Neuronal stem cell (in vitro differentiated cells): Measurements from ENCODE around the gene TFAM.
A peak's percentile ranks its signal among the peaks of the same experiment; 100 is the strongest.

Source experiments
- DNase-seq: peaks from one replicate; pipeline ENCODE4 v3.0.0-alpha.2; 2013; ENCODE audit warnings: low spot score
- H2AFZ ChIP-seq: one replicate; pipeline ENCODE4 v1.6.1; 2013; ENCODE audit warnings: mild to moderate bottlenecking, low read length, inconsistent platforms
- H2AK5ac ChIP-seq: 2 replicates; pipeline ENCODE4 v1.6.1; 2013; ENCODE audit warnings: low read depth, mild to moderate bottlenecking, inconsistent platforms, low read length, moderate library complexity, mixed read lengths
- H2BK120ac ChIP-seq: 2 replicates; pipeline ENCODE4 v1.6.1; 2013; ENCODE audit warnings: low read depth, mild to moderate bottlenecking, inconsistent platforms, low read length, moderate library complexity, mixed read lengths
- H2BK12ac ChIP-seq: one replicate; pipeline ENCODE4 v1.6.1; 2013; ENCODE audit warnings: low read length, inconsistent platforms
- H2BK15ac ChIP-seq: 2 replicates; pipeline ENCODE4 v1.6.1; 2013; ENCODE audit warnings: mild to moderate bottlenecking, low read length, inconsistent platforms, mixed read lengths
- H2BK5ac ChIP-seq: one replicate; pipeline ENCODE4 v1.6.1; 2013; ENCODE audit warnings: inconsistent platforms, mild to moderate bottlenecking, low read length, moderate library complexity
- H3K14ac ChIP-seq: one replicate; pipeline ENCODE4 v1.6.1; 2013; ENCODE audit warnings: low read length, inconsistent platforms
- H3K18ac ChIP-seq: 2 replicates; pipeline ENCODE4 v1.6.1; 2013; ENCODE audit warnings: low read length, inconsistent platforms
- H3K23ac ChIP-seq: 2 replicates; pipeline ENCODE4 v1.6.1; 2013; ENCODE audit warnings: low read depth, mild to moderate bottlenecking, mixed read lengths, low read length, inconsistent platforms; ENCODE audit not compliant: poor library complexity
- H3K27ac ChIP-seq: replicated peaks from 3 replicates; pipeline ENCODE4 v1.5.1; 2013; ENCODE audit warnings: low read length, inconsistent platforms
- H3K27me3 ChIP-seq, 3 experiments: 2 replicates each; pipeline ENCODE4 v1.6.1; 2013; ENCODE audit warnings: low read length in 3 of 3, mild to moderate bottlenecking in 2 of 3, inconsistent platforms in 1 of 3, low read depth in 1 of 3, mixed read lengths in 1 of 3, moderate library complexity in 1 of 3; ENCODE audit not compliant: control insufficient read depth in 3 of 3, insufficient read depth in 3 of 3
- H3K36me3 ChIP-seq, 2 donors: replicated peaks in 1 of 2; 2 replicates each; pipeline ENCODE4 v1.6.1; 2013; ENCODE audit warnings: low read length in 2 of 2; ENCODE audit not compliant: control insufficient read depth in 2 of 2, insufficient read depth in 2 of 2
- H3K4ac ChIP-seq: 2 replicates; pipeline ENCODE4 v1.6.1; 2013; ENCODE audit warnings: inconsistent platforms, mild to moderate bottlenecking, low read length, moderate library complexity
- H3K4me1 ChIP-seq, 2 donors: 1 replicate in 1 of 2; 2 replicates in 1 of 2; pipeline ENCODE4 v1.6.1; 2013; ENCODE audit warnings: low read length in 2 of 2, low read depth in 1 of 2; ENCODE audit not compliant: control insufficient read depth in 2 of 2, insufficient read depth in 1 of 2
- H3K4me2 ChIP-seq: one replicate; pipeline ENCODE4 v1.6.1; 2013; ENCODE audit warnings: mild to moderate bottlenecking, low read length, inconsistent platforms; ENCODE audit not compliant: insufficient read depth, poor library complexity, severe bottlenecking
- H3K4me3 ChIP-seq, 2 donors: 2 replicates each; pipeline ENCODE4 v1.5.1; 2013; ENCODE audit warnings: low read length in 2 of 2, mild to moderate bottlenecking in 2 of 2, inconsistent platforms in 1 of 2, moderate library complexity in 1 of 2
- H3K79me1 ChIP-seq: one replicate; pipeline ENCODE4 v1.6.1; 2013; ENCODE audit warnings: low read depth, mild to moderate bottlenecking, inconsistent platforms, low read length, moderate library complexity
- H3K9ac ChIP-seq: one replicate; pipeline ENCODE4 v1.6.1; 2013; ENCODE audit warnings: mild to moderate bottlenecking, low read depth, low read length, inconsistent platforms; ENCODE audit not compliant: poor library complexity
- H3K9me3 ChIP-seq, 2 donors: replicated peaks in 1 of 2; 2 replicates each; pipeline versions ENCODE3 to v1.6.1; 2013; ENCODE audit warnings: low read length in 2 of 2, mild to moderate bottlenecking in 2 of 2, inconsistent platforms in 1 of 2, low read depth in 1 of 2, mixed read lengths in 1 of 2, moderate library complexity in 1 of 2; ENCODE audit not compliant: control insufficient read depth in 2 of 2, insufficient read depth in 1 of 2
- H4K8ac ChIP-seq: one replicate; pipeline ENCODE4 v1.6.1; 2013; ENCODE audit warnings: low read depth, mild to moderate bottlenecking, inconsistent platforms, low read length, moderate library complexity
- H4K91ac ChIP-seq: one replicate; pipeline ENCODE4 v1.6.1; 2013; ENCODE audit warnings: low read length, low read depth, mild to moderate bottlenecking, inconsistent platforms; ENCODE audit not compliant: poor library complexity
- WGBS, 2 donors: extraction: QIAGEN DNeasy Blood & Tissue Kit; methylation state at CpG; one replicate each; pipeline ENCODE4 v1.1.7; 2013; ENCODE audit warnings: missing lambda C conversion rate in 2 of 2, mixed read lengths in 1 of 2; ENCODE audit not compliant: insufficient read length in 2 of 2, insufficient replicate concordance in 1 of 2; ENCODE audit errors: extremely low coverage in 2 of 2; 5-methylcytosine and 5-hydroxymethylcytosine counted together

The TFAM gene

DNA sequence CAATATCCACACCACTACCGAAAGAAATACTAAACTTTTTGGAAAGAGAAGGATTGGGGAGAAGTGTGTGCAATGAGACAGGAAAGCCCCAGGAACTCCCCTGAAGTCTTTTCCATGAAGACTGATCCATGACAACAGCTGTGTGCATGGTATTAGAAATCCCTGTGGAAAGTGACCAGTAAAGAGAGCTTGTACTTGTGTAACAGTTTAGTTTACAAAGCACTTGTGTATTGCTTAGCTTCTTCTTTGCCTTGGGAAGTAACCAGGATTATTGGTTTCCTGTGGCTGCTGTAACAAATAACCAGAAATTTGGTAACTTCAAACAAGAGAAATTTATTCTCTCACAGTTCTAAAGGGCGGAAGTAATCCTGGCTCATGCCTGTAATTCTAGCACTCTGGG is 18.8 kb downstream of the TFAM start:
- Histone ChIP-seq H3K4ac (no peak overlapping the region), H3K18ac (no peak overlapping the region), H3K23ac (no peak overlapping the region), H3K27ac (no peak overlapping the region), H2AK5ac (no peak overlapping the region), H3K4me3 (no peak overlapping the region), H3K4me2 (no peak overlapping the region), H2BK5ac (no peak overlapping the region), H3K9ac (no peak overlapping the region), H3K36me3 (peaks cover 0 to 10% of the 10 kb centered on the region in 2 donors), H2BK12ac (no peak overlapping the region), H3K9me3 (no peaks in the 10 kb centered on the region), H2BK15ac (no peak overlapping the region), H4K91ac (no peak overlapping the region), H3K79me1 (no peaks in the 10 kb centered on the region), H2AFZ (no peak overlapping the region), H3K4me1 (no peaks in the 10 kb centered on the region), H3K14ac (no peak overlapping the region), H4K8ac (no peak overlapping the region), H3K27me3 (peaks cover 0 to 2% (median 0%) of the 10 kb centered on the region in 3 experiments), H2BK120ac (no peak overlapping the region)
- no peak for DNase-seq
- WGBS, 2 donors = no CpG with 5 or more reads among the region's 2 CpGs

DNA sequence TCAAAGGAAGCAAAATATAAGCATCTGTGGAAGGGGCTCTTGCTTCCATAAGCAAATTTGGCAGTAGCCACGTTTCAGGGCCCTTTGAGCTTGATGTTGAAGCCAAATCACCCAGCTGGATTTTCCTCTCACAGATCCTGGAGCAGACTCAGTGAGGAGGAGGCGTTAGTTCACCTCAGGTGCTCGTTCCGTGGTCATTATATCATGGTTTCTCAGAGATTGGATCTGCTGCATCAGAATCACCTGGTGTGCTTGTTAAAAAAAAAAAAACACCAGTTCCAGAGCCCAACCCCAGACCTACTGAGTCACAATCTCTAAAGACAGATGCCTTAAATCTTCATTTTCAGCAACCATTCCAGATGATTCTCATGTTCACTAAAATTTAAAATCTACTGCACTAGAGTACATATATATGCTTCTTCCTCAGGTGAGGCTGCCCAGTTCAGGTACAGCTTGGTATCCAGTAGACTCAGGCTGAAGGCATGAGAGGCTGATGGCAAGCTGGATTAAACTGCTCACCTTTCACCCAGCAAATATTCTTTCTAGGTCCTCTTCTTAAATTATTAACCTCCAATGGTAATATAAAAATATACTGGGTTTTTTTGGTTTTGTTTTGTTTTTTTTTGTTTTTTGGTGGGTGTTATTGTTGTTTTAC is 24.9 kb downstream of the TFAM start:
- Histone ChIP-seq H4K8ac (no peak overlapping the region), H2BK12ac (no peak overlapping the region), H3K23ac (no peak overlapping the region), H3K18ac (no peak overlapping the region), H3K14ac (no peak overlapping the region), H3K4me1 (no peaks in the 10 kb centered on the region), H3K27ac (no peak overlapping the region), H2BK5ac (no peak overlapping the region), H4K91ac (no peak overlapping the region), H3K9me3 (no peaks in the 10 kb centered on the region), H3K27me3 (peaks cover 0 to 7% (median 0%) of the 10 kb centered on the region in 3 experiments), H3K79me1 (no peaks in the 10 kb centered on the region), H2AFZ (no peak overlapping the region), H3K4me3 (no peak overlapping the region), H3K4ac (no peak overlapping the region), H2BK120ac (no peak overlapping the region), H2AK5ac (no peak overlapping the region), H2BK15ac (no peak overlapping the region), H3K4me2 (no peak overlapping the region), H3K9ac (no peak overlapping the region), H3K36me3 (no peaks in the 10 kb centered on the region)
- WGBS, 2 donors = no CpG with 5 or more reads among the region's 4 CpGs
- DNase-seq = no peak

DNA sequence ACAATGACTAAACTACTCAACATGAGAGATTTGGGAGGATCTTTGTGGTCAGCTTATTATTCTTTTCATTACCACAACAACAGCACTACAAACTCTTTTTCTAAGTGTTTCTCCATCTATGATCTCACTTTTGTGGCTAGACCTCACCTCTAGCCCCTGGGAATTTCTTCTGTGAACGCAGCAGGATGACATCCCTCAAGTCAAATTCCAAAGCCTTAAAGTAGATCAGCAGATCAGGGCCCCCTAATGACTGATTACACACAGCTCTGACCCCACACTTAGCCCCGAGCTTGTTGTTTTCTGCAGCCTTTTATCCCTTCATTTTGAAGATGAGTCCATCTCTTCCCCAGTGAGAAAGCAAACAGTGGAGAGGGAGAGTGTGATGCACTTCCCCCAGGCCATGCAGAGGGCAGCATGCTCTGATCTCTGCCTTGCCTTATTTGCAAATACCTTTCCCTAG is 27.3 kb downstream of the TFAM start:
- H3K27ac ChIP-seq = no peak overlapping the region
- H3K4me1 ChIP-seq = no peaks in the 10 kb centered on the region
- no peak overlapping the region for H3K4me2 ChIP-seq
- no peak overlapping the region for H3K18ac ChIP-seq
- no peak overlapping the region for H3K14ac ChIP-seq
- DNase-seq = no peak
- no peak overlapping the region for H2AK5ac ChIP-seq
- H3K27me3 ChIP-seq = peaks cover 0 to 7% (median 0%) of the 10 kb centered on the region in 3 experiments
- no peak overlapping the region for H4K91ac ChIP-seq
- H3K4ac ChIP-seq = no peak overlapping the region
- no peak overlapping the region for H3K4me3 ChIP-seq
- H3K9me3 ChIP-seq = no peaks in the 10 kb centered on the region
- no peak overlapping the region for H2BK15ac ChIP-seq
- no peak overlapping the region for H2BK12ac ChIP-seq
- H2BK5ac ChIP-seq = no peak overlapping the region
- no peaks in the 10 kb centered on the region for H3K36me3 ChIP-seq
- H3K23ac ChIP-seq = no peak overlapping the region
- H3K9ac ChIP-seq = no peak overlapping the region
- peak overlapping the region; percentile 21 for H2AFZ ChIP-seq
- H3K79me1 ChIP-seq = no peaks in the 10 kb centered on the region
- WGBS, 2 donors = no CpG with 5 or more reads among the region's 2 CpGs
- no peak overlapping the region for H2BK120ac ChIP-seq
- no peak overlapping the region for H4K8ac ChIP-seq

DNA sequence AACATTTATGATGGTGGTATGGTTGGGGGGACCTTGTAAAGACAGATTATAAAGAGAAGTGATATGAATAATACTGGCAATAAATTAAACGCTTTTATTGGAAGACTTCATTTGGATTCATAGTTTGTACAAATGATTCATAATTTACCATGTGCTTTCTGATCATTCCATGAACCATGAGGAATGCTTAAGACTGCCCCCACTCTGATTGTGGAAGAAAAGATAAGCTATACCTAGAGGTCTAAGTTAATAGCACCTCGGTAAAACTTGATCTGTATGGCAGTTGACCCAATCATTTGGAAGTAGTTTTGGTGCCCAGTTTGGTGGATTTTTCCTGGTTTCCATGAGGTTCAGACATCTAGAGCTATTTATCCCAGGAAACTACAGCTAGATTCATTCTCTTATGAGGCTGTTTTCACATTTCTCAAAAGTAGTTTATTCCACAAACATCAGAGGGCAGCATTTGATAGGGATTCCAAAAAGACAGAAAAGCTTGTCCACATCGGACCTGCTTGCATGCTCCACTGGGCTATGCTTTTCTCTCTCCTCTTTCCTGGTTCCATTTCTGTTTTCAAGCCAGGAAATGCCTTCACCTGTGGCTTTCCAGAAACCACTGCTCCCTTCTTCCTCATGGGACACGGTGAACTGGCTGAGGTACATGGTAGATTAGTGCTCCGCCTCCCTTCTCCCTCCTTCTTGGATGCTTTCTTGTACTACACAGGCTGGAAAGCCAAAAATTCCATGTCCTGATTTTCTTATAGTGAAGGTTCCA is 29.2 kb downstream of the TFAM start:
- Histone ChIP-seq H3K79me1 (no peaks in the 10 kb centered on the region), H3K27me3 (peaks cover 0 to 4% (median 0%) of the 10 kb centered on the region in 3 experiments), H3K4ac (no peak overlapping the region), H2BK15ac (no peak overlapping the region), H3K18ac (no peak overlapping the region), H4K8ac (no peak overlapping the region), H3K4me2 (no peak overlapping the region), H3K9ac (no peak overlapping the region), H2BK5ac (no peak overlapping the region), H3K4me3 (no peak overlapping the region), H2BK12ac (no peak overlapping the region), H3K4me1 (no peaks in the 10 kb centered on the region), H2BK120ac (no peak overlapping the region), H4K91ac (no peak overlapping the region), H3K23ac (no peak overlapping the region), H3K9me3 (no peaks in the 10 kb centered on the region), H3K14ac (no peak overlapping the region), H2AFZ (no peak overlapping the region), H3K27ac (no peak overlapping the region), H3K36me3 (no peaks in the 10 kb centered on the region), H2AK5ac (no peak overlapping the region)
- DNase-seq = no peak
- no CpG with 5 or more reads among the region's 5 CpGs for WGBS, 2 donors
